DMS79 treated with DMSO at 0.1 percent for 48 hours (cell line): ENCODE results near the gene GALNT18.

Experiments
- DNase-seq: peaks from one replicate; lab custom pipeline; 2025; lab: John Stamatoyannopoulos, UW

The GALNT18 gene

GRCh38 chr11:11586465-11586864 lies 35.3 kb downstream of the GALNT18 start:
- DNase-seq: no peak

DNA sequence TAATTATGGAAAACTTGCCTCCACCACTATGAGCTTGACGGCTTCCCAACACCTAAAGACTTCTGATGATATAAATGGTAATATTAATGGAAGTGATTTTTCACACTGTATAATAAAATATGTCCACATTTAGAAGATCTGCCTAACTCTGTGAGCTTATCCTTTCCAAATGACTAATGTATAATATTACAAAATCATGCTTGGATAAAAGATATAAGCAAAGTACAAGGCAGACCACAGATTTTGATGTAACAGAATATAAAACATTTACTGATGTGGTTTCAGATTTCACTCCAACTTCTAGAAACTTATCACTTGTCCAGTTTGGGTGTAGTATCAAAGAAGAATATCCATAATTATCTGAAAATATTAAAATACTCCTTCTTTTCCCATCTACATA lies 36.9 kb downstream of the GALNT18 start:
- no peak for DNase-seq

- peak; percentile 74 for DNase-seq
Measured at GRCh38 chr11:11584530-11584810, 37.3 kb downstream of the GALNT18 start.

- no peak for DNase-seq
Measured at GRCh38 chr11:11583801-11584529, 37.8 kb downstream of the GALNT18 start.

DNA sequence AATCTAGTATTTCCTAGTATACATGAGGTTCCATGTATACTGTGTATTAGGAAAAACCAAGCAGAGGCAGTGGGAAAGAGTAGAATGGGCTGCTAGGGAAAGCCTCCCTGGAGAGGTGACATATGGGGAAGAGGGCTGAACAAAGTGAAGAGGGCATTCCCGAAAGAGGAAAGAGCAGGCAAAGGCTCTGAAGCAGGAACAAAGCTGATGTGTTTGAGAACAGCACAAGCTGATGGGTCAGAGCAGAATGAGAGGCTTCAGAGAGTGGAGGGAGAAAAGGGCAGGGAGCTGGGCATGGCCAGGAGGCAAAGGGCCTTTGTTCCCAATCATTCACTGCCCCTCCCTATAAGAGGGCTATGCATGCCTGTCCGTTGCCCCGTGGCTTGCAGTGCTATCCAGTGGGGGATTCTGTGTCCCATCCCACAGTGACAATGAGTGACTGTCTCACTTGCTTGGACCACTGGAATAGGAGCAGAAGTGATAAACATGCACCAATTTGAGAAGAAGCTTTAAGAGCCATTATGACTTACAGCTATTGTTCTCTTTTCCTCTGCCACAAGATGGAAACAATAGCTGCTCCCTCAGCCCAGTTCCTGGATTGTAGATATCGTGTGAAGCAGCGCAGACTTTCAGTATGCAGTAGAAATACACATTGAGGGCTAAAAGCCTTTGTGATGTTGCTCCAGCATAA lies 39.6 kb downstream of the GALNT18 start:
- DNase-seq: no peak

GRCh38 chr11:11581481-11581880 lies 40.3 kb downstream of the GALNT18 start:
- DNase-seq: peak; percentile 74

- DNase-seq: peak; percentile 83
Measured at GRCh38 chr11:11580841-11581411, 40.9 kb downstream of the GALNT18 start.

GRCh38 chr11:11580012-11580411 lies 41.8 kb downstream of the GALNT18 start:
- DNase-seq: no peak

DNA sequence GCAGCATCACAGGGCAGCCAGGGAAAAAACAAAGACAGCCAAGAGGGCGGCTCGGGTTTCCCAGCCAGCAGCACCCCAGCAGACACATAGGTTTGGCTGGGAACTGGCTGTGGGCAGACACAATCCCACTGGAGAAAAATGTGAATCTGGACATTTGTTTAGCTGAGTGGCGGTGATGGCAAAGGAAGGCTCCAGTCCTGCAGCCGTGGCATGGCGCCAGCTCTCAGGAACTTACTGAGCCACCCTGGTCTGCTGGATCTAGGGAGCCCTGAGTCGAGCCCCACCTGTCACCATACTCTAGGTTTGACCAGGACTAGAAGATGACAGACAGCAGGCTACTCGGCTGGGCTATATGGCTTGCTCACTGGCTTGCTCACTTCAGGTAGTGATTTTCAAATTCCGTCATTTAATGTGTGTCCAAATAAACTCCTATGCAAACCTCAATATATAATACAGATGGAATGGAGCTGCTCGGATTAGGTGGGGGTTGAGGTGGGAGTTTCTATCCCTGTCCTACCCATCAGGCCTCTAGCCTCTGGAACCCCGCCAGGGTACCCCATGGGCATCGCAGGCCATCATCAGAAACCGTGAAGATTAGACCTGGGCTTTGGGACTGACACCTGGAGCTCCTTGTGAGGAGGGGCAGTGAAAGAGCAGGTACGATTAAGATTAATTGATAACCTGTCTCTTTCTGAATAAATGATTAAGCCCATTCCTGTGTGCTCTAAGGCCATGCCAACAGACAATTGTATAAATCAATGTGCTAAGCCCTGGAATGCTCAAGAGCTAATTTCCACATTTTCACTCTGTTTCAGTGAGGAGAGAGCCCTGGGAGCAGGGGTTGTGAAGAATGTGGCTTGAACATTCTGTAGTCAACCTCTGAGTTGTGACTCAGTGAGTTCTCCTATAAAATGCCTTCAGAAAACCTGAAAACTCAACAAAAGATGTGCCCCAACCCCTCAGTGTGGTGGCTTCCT lies 42.5 kb downstream of the GALNT18 start:
- DNase-seq: peak; percentile 78

DNA sequence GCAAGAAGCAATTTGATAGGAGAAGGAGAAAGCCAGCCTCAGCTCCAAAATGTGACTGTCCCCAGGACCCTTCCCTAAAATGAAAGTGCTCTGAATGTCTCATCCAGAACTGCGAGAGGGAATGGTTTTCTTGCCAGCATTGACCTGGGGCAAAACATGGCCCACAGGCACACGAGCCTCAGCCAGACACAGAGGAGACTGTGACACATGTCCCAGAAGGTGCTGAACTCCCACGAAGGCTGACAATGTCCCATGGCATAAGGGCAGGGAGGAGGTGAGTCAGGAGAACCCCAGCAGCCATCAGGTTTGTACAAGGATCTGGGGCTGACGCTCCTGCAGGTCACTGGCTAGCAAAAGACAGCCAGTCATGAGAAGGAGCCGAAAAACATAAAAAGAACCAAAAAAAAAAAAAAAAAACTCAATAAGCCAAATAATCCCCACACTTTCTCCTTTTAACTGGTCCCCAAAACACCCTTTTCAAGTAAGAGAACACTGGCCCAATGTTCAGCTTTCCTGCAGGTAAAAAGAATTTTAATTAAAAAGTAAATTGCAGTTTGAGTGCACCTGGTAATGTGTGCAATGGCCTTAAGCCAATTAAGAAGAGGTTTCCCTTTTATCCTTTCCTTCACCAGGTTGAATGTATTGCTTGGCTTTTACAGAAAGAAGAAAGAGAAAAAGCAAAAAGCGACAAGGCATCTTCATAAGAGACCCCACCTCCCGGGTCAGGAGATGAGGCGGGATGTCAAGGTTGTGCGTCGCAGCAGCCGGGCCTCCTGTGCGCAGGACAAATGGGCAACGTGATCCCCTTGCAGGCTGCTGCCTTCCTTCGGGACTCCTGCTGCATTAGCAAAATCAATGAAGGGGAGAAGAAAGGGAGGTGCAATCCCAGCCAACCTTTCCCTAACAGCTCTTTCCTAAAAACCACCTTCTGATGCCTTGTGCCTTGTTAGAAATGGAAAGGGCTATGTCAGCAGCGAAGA lies 43.6 kb downstream of the GALNT18 start:
- peak; percentile 95 for DNase-seq

- DNase-seq: no peak
Measured at GRCh38 chr11:11577251-11577855, 44.5 kb downstream of the GALNT18 start.

GRCh38 chr11:11574373-11575287 lies 47.2 kb downstream of the GALNT18 start:
- peak; percentile 49 for DNase-seq

GRCh38 chr11:11572386-11572785 lies 49.4 kb downstream of the GALNT18 start:
- DNase-seq: no peak

DNA sequence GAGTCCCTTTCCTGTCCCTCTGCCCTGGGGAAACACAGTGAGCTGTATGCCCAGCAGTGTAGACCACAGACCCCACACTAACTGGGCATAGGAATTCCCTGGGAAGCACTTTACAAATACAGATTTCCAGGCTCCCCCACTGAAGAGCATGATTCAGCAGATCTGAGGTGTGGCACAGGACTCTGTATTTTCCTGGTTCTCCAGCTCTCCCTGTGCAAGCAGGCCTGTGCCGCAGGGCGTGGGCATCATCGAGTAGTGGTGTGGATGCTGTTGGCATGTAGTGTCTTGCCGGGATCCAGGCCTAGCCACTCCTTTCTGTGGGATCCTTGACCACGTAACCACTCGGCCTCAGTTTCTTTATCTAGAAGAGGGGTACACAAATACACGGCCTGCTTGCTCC lies 49.9 kb downstream of the GALNT18 start:
- DNase-seq: no peak

DNA sequence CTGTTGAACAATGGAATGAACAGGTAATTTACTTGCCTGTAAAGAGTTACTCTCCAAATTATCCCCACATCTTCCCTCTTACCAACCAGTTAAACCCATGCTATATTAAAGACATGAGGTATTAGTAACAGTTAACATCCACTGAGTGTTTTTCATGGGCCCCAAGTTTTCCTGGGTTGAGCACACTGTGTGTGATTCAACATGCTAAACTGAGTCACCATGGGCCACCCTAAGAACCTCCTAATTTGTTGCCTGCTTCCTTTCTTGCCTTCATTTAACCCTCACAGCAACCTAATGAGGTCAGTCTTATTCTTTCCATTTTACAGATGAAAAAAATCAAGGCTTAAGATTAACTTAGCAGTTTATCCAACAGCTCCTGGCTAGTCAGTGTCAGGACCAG lies 51.0 kb downstream of the GALNT18 start:
- DNase-seq: no peak

DNA sequence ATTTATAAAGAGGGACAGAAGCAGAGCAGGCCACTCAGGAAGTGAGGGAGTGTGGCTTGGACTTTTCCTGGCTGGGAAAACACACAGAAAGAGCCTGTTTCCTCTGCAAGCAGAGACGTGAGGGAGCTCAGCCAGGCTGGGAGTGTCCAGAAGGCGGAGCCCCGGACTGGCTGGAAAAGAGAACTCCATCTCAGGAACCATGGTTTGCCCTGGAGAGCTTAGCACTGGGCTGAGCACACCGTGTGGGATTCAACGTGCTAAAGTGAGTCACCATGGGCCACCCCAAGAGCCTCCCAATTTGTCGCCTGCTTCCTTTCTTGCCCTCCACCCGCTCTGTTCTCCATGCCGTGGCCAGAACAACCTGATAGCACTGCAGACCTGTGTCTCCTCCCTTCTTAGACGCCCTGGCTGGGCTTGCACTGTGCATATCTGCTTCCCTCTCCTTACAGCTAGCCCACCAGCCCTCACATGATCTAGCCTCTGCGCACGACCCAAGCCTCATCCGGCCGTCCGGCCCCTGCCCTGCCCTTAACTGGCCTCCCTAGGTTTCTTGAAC lies 51.8 kb downstream of the GALNT18 start:
- no peak for DNase-seq

DNA sequence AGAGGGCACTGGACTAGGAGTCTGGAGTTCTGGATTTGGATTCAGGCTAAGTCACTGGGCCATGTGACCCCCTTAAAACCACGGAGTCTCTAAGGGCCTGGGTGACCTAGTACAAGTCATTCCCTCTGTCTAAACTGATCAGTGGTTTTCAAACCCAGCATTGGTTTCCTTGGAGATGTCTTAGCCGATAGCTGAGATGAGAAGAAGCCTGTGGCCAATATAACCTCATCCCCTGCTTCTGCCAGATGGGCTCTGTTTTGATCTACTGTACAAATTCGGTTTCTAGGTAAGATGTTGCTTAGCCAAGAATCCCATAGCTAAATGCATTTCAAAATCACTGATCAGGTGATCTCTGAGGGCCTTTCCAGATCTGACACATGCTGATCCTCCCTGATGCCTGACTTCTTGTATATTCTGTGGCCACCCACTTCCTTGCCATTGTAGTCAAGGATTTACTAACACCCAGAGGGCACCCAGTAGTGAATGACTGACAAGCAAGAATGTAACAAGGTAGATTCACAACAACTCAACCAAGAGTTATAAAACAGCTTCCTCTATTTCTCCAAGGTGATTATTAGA lies 53.1 kb downstream of the GALNT18 start:
- no peak for DNase-seq

- peak; percentile 67 for DNase-seq
Measured at GRCh38 chr11:11567936-11568650, 53.7 kb downstream of the GALNT18 start.
